ENCODE data around the gene ITGB1BP2. TPM values are rescaled to one million over a fixed set of nuclear protein-coding genes. Genes with fewer than 3 reads are reported as not detected.
A peak's percentile ranks its signal among the peaks of the same experiment; 100 is the strongest.
"Not testable (repeated sequence)": the region's sequence is repeated elsewhere in the genome, so short reads cannot be mapped to it uniquely, and the experiment has no call there.

ITGB1BP2 gene
- total RNA-seq, 1 donor from 2014 or later = 0.84 TPM

- DNase-seq (ENCODE audit: low spot score) = not testable (repeated sequence)
These were observed 1.1 kb upstream of the ITGB1BP2 start for GRCh38 chrX:71300495-71300894.

- DNase-seq (ENCODE audit: low spot score) = no peak
These were observed 1.1 kb downstream of the ITGB1BP2 start for GRCh38 chrX:71302461-71303213.

GRCh38 chrX:71304561-71304960, 3.0 kb downstream of the ITGB1BP2 start:
- DNase-seq (ENCODE audit: low spot score) = no peak

DNA sequence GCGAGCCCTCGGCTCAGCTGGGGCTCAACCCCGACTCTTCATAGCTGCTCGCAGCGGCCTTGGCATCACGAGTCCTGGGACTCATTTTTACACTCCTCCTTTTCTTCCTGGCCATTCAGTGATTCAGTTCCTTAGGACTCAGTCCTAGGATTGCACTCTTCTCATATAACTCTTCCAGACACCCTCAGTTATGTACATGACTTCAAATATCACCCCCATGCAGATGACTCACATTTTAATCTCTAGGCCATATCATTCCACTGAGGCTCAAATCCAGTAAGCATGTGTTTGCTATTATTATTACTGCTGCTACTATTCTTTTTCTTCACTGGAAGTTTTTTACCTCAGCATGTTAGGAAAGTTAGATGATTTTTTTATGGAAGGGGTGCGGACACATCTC, 14.4 kb downstream of the ITGB1BP2 start:
- no peak for DNase-seq (ENCODE audit: low spot score)

DNA sequence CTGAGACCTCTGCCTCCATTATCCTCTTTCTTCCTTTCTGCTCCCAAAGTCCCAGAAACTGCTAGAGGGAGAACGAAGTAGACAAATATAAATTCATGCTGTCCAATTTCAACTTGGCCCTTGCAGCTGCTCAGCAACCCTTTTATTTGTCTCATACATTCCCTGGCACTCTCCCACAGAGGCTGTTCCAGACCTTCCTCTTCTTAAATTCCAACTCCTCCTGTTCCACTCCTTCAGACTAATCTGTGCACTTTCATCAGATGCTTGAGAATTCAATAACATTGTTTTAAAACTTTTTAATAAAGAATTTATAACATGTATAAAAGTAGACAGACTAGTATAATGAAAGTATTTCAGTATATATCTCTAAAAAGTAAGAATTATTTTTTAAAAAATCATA, 15.4 kb downstream of the ITGB1BP2 start:
- not testable (repeated sequence) for DNase-seq (ENCODE audit: low spot score)

DNA sequence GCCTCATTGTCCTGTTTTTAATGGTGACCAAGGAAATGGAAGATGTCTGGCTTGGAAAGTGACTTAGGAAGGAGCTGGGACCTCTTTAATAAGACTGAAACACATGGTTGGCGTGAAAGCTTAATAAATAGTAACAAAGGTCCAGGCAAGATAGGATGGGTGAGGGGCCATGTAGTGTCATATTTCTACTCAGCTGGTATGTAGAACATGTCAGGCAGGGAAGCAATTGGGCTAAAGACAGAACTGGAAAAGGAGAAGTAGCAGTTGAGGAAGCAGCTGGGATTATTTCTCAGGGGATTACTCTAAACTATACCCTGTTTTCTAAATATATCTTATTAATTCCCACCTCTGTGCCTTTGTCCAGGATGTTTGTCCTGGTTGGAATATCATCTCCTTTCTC, 18.6 kb downstream of the ITGB1BP2 start:
- DNase-seq (ENCODE audit: low spot score) = no peak

- DNase-seq (ENCODE audit: low spot score) = no peak
These were observed 20.2 kb downstream of the ITGB1BP2 start for GRCh38 chrX:71321731-71322130.

GRCh38 chrX:71324452-71324851, 22.9 kb downstream of the ITGB1BP2 start:
- not testable (repeated sequence) for DNase-seq (ENCODE audit: low spot score)

GRCh38 chrX:71326394-71326793, 24.8 kb downstream of the ITGB1BP2 start:
- DNase-seq (ENCODE audit: low spot score) = no peak

DNA sequence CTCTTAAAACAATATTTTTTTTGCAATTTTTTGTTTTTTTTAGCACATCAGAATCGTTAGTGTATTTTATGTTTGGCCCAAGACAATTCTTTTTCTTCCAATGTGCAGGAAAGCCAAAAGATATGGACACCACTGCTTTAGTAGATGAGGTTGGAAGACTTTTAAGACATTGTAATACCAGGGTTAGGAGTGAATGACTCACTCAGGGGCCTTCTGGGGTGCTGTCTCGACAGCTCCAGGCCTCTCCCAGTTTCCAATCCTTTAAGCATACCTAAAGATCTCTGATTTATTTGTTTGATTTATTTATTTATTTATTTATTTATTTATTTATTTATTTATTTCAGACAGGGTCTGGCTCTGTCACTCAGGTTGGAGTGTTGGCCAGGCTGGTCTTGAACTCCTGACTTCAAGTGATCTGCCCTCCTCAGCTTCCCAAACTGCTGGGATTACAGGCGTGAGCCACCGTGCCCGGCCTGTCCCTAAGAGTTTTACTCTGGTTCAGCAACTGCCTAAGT, 47.7 kb downstream of the ITGB1BP2 start:
- DNase-seq (ENCODE audit: low spot score) = peak; percentile 20

DNA sequence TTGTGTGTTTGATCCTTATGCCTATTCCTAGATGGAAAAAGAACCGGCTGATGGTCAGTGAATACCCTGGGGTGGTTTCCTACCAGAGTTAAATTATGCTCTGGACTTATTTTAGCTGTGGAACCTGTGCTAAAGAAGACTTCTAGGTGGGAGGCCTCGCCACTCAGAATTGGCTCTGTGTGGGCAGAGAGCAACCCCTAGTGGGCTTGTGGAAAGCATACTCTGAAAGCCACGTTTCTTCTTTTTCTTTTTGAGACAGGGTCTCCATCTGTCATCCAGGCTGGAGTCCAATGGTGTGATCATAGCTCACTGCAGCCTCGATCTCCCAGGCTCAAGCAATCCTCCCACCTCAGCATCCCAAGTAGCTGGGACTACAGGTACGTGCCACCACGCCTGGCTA, 48.3 kb downstream of the ITGB1BP2 start:
- not testable (repeated sequence) for DNase-seq (ENCODE audit: low spot score)

- peak; percentile 33 for DNase-seq (ENCODE audit: low spot score)
These were observed 50.9 kb downstream of the ITGB1BP2 start for GRCh38 chrX:71352439-71352838.

Other genes starting within 250 kb of the ITGB1BP2 start
- 53.6 TPM for gene SNX12, start 233.4 kb upstream of the ITGB1BP2 start, total RNA-seq
- 24.7 TPM for gene FOXO4, start 205.9 kb upstream of the ITGB1BP2 start, total RNA-seq
- gene CXorf65, start 195.0 kb upstream of the ITGB1BP2 start, total RNA-seq = 2.2 TPM
- gene IL2RG, start 190.2 kb upstream of the ITGB1BP2 start, total RNA-seq = 5.8 TPM
- 46.7 TPM for gene MED12, start 183.2 kb upstream of the ITGB1BP2 start, total RNA-seq
- gene NLGN3, start 156.9 kb upstream of the ITGB1BP2 start, total RNA-seq = 0.48 TPM
- gene GJB1, start 78.5 kb upstream of the ITGB1BP2 start, total RNA-seq = not detected
- 11.8 TPM for gene ZMYM3, start 47.6 kb upstream of the ITGB1BP2 start, total RNA-seq
- gene NONO, start 18.1 kb upstream of the ITGB1BP2 start, total RNA-seq = 168 TPM
- 36.9 TPM for gene TAF1, start 64.6 kb downstream of the ITGB1BP2 start, total RNA-seq
- gene OGT, start 231.4 kb downstream of the ITGB1BP2 start, total RNA-seq = 99.4 TPM

Data from mesenteric fat pad (tissue), 1 donor.